Measurements from ENCODE around the gene TSPAN10.
"Not testable (repeated sequence)": the region's sequence is repeated elsewhere in the genome, so short reads cannot be mapped to it uniquely, and the experiment has no call there.

The TSPAN10 gene
- total RNA-seq, result 0 to 1.8 (median 0.49) reads per million in 4 experiments

- peak; percentile 74 for DNase-seq
These were observed at the start of gene TSPAN10, which contains the start of gene NPLOC4 for GRCh38 chr17:81636505-81637288. TSPAN10 (plus strand) TSS chr17:81637196; CDS start chr17:81642413, 5,217 bp downstream. NPLOC4 (minus strand) TSS chr17:81637112; CDS start chr17:81636930, 182 bp downstream.

- no peak for DNase-seq
These were observed 47.4 kb upstream of the TSPAN10 start for GRCh38 chr17:81589612-81590011.

- DNase-seq, result no peak
These were observed 46.9 kb upstream of the TSPAN10 start for GRCh38 chr17:81590121-81590520.

- DNase-seq, result no peak
These were observed 45.0 kb upstream of the TSPAN10 start for GRCh38 chr17:81591971-81592370.

GRCh38 chr17:81593105-81593871, 43.7 kb upstream of the TSPAN10 start:
- no peak for DNase-seq

- no peak for DNase-seq
These were observed 37.1 kb upstream of the TSPAN10 start for GRCh38 chr17:81599719-81600486.

- DNase-seq, result peak; percentile 2
These were observed 35.4 kb upstream of the TSPAN10 start for GRCh38 chr17:81601525-81602120.

GRCh38 chr17:81603846-81604610, 33.0 kb upstream of the TSPAN10 start:
- no peak for DNase-seq

- DNase-seq, result no peak
These were observed 29.6 kb upstream of the TSPAN10 start for GRCh38 chr17:81607431-81607830.

GRCh38 chr17:81608082-81608481, 28.9 kb upstream of the TSPAN10 start:
- DNase-seq, result no peak

GRCh38 chr17:81608605-81609004, 28.4 kb upstream of the TSPAN10 start:
- no peak for DNase-seq

GRCh38 chr17:81609541-81610311, 27.3 kb upstream of the TSPAN10 start:
- no peak for DNase-seq

- no peak for DNase-seq
These were observed 24.6 kb upstream of the TSPAN10 start for GRCh38 chr17:81612172-81612970.

GRCh38 chr17:81615401-81615930, 21.5 kb upstream of the TSPAN10 start:
- DNase-seq, result no peak

- no peak for DNase-seq
These were observed 20.1 kb upstream of the TSPAN10 start for GRCh38 chr17:81616877-81617276.

- not testable (repeated sequence) for DNase-seq
These were observed 18.7 kb upstream of the TSPAN10 start for GRCh38 chr17:81618307-81618706.

GRCh38 chr17:81621494-81622130, 15.4 kb upstream of the TSPAN10 start:
- DNase-seq, result no peak

- no peak for DNase-seq
These were observed 6.7 kb upstream of the TSPAN10 start for GRCh38 chr17:81630274-81630673.

GRCh38 chr17:81631482-81631881, 5.5 kb upstream of the TSPAN10 start:
- no peak for DNase-seq

All from effector CD8-positive, alpha-beta T cell (primary cell).